Thoracic aorta (tissue), 2 donors: ENCODE results near the gene RPS16. TPM values are rescaled to one million over a fixed set of nuclear protein-coding genes. Genes with fewer than 3 reads are reported as not detected.
A peak's percentile ranks its signal among the peaks of the same experiment; 100 is the strongest.

Experiments used
- ATAC-seq: fragments of 150-250 bp; one replicate; pipeline ENCODE4 v1.8.0; 2017; ENCODE audit warnings: low read depth; ENCODE audit not compliant: insufficient number of reproducible peaks, low FRiP score
- DNase-seq: peaks from one replicate; pipeline ENCODE4 v3.0.0-alpha.2; 2020; ENCODE audit warnings: low spot score
- H3K27ac ChIP-seq, 2 donors: fragments of 200-600 bp; sonication (generic); 1 replicate in 1 of 2; 2 replicates in 1 of 2; pipeline ENCODE4 v1.5.1; 2016; ENCODE audit warnings: mild to moderate bottlenecking in 2 of 2, moderate library complexity in 2 of 2
- H3K27me3 ChIP-seq: fragments of 200-600 bp; sonication (generic); replicated peaks from 2 replicates; pipeline ENCODE4 v1.6.0; 2016; ENCODE audit warnings: mild to moderate bottlenecking; ENCODE audit not compliant: insufficient read depth
- H3K36me3 ChIP-seq: fragments of 200-600 bp; sonication (generic); one replicate; pipeline ENCODE4 v1.5.1; 2016
- H3K4me1 ChIP-seq, 2 donors: fragments of 200-600 bp; sonication (generic); 1 replicate in 1 of 2; 2 replicates in 1 of 2; pipeline versions ENCODE4 v1.5.1 to v1.6.0; 2016; ENCODE audit warnings: low read depth in 2 of 2, mild to moderate bottlenecking in 1 of 2; ENCODE audit not compliant: control insufficient read depth in 1 of 2
- H3K4me3 ChIP-seq: fragments of 200-600 bp; sonication (generic); 2 replicates; pipeline ENCODE4 v1.5.1; 2016; ENCODE audit warnings: mild to moderate bottlenecking
- H3K9me3 ChIP-seq: fragments of 200-600 bp; sonication (generic); 2 replicates; pipeline ENCODE4 v1.5.1; 2016
- CTCF ChIP-seq: fragments of 200-600 bp; sonication (generic); IDR thresholded peaks from one replicate; pipeline ENCODE4 v1.5.1; 2019; ENCODE audit warnings: antibody characterized with exemption
- total RNA-seq, 2 donors: library from RNA; depleted of rRNA; stranded (reverse); fragments of >200 nt; gene quantifications; one replicate each; pipeline versions ENCODE4 v1.1.0 to v1.2.3, GENCODE V29; 2016

Gene RPS16
- total RNA-seq, 2 donors from 2014 or later: 716 to 775 TPM

- TF ChIP-seq CTCF: no peak
- Histone ChIP-seq H3K4me3 (peak overlapping the region; percentile 94), H3K27me3 (no peaks in the 10 kb centered on the region), H3K9me3 (no peaks in the 10 kb centered on the region), H3K36me3 (peaks cover 20% of the 10 kb centered on the region), H3K27ac (peak overlapping the region; percentile 100), H3K4me1 (peaks cover 24 to 40% of the 10 kb centered on the region in 2 donors)
- no peak for DNase-seq
- ATAC-seq: no peak
Observed at GRCh38 chr19:39410831-39411080, 25.0 kb downstream of the RPS16 start.

GRCh38 chr19:39410017-39410830, 25.5 kb downstream of the RPS16 start:
- Histone ChIP-seq H3K4me1 (peaks cover 27 to 40% of the 10 kb centered on the region in 2 donors), H3K27ac (peak overlapping the region; percentile 100), H3K4me3 (peak overlapping the region; percentile 94), H3K27me3 (no peaks in the 10 kb centered on the region), H3K9me3 (no peaks in the 10 kb centered on the region), H3K36me3 (peaks cover 20% of the 10 kb centered on the region)
- no peak for TF ChIP-seq CTCF
- DNase-seq: no peak
- no peak for ATAC-seq

- peak overlapping the region; percentile 94 for H3K4me3 ChIP-seq
- H3K27ac ChIP-seq: peak overlapping the region; percentile 100
- peak; percentile 69 for DNase-seq
- ATAC-seq: peak; percentile 0
- peaks cover 25 to 39% of the 10 kb centered on the region in 2 donors for H3K4me1 ChIP-seq
- H3K27me3 ChIP-seq: no peaks in the 10 kb centered on the region
- no peaks in the 10 kb centered on the region for H3K9me3 ChIP-seq
- peaks cover 20% of the 10 kb centered on the region for H3K36me3 ChIP-seq
- no peak for TF ChIP-seq CTCF
Observed at GRCh38 chr19:39409208-39410016, 26.3 kb downstream of the RPS16 start.

GRCh38 chr19:39408392-39409207, 27.1 kb downstream of the RPS16 start:
- Histone ChIP-seq H3K4me3 (peak overlapping the region; percentile 94), H3K4me1 (peaks cover 23 to 37% of the 10 kb centered on the region in 2 donors), H3K9me3 (no peaks in the 10 kb centered on the region), H3K27me3 (no peaks in the 10 kb centered on the region), H3K27ac (peak overlapping the region; percentile 100), H3K36me3 (peaks cover 20% of the 10 kb centered on the region)
- no peak for TF ChIP-seq CTCF
- no peak for DNase-seq
- ATAC-seq: no peak
